SH-SY5Y (cell line): ENCODE results near the gene MSI2.

Experiments
- GATA2 ChIP-seq: IDR thresholded peaks from 2 replicates; pipeline ENCODE4 v1.6.1; 2011; ENCODE audit warnings: mild to moderate bottlenecking, low read depth, low read length
- GATA3 ChIP-seq: IDR thresholded peaks from 2 replicates; pipeline ENCODE4 v1.6.1; 2011; ENCODE audit warnings: low read depth, mild to moderate bottlenecking, low read length, moderate library complexity

Gene MSI2

DNA sequence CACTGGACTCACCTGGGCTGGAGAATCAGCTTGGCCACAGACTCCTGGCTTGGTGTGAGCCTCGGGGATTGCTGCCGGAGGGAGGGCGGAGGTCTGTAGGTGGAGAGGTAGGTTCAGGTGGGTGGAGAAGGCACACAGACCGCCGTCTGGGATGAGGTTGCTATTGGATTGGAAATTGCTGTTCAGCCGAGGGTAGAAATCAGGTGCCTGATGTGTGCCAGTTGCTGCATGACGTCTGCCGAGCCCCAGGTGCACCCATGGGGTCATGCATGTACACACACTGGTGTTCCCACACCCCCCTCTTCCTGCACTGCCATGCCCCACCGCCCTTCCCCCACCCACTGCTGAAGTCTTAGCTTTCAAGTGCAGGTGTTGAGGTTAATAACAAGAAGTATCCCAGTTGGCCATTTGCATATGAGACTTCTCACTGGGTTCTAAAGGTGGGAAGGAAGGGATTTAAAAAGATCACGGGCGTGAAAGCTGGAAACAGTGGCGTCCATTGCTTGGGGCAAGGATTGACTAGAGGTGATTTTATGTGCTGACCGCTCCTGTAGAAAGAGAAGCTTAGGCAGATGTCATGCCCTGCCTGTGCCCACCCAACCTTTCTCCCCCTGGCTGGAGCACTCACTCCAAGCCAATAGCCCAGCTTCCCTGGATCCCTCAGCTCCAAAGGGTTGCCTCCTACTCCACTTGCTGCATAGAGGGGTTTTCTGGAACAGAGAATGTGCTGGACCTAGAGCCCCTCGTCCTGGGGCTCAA is 295.2 kb downstream of the MSI2 start:
- TF ChIP-seq GATA3 (no peak), GATA2 (no peak)

DNA sequence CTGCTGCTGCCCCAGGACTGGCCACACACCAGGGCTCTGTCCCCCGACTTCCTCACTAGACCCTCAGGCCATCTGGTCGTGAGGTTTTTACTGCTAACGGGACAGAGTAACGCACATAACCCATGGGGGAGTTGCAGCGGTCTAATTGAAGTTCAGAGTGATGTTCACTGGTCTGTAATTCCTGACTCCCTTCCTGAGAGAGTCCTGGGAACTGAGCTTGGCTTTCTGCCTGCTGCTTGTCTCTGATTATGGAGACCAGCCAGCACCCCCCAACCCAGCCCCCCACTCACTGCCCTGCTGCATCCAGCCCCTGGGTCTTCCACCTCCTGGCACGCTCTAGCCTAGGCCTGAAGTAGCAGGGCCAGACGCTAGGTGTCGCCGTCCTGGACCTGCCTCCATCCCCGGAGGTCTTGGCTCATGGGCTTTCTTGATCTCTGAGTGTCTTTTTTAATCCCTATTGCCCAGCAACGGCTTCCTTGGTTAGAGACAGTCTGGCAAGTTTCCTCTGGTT is 295.8 kb downstream of the MSI2 start:
- TF ChIP-seq GATA3 (no peak), GATA2 (no peak)

DNA sequence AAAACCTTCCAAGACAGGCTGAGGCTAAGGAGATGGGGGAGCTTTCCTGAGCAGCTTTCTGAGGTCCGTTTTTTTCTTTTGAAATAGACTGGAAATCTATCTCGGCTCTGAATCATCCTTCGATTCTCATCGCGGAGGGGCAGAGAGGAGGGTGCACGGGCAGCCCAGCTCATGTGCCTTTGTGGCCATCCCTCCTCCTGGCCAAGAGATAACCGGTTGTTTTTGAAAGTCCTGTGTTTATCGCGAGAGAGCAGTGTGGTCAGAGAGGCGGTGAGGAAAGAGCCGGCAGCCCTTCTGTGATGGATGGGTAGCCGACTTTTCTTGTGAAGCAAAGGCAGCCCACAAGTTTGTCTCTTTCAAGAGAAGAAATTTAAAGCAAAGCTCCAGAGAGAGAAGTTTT is 297.2 kb downstream of the MSI2 start:
- TF ChIP-seq GATA2, result no peak
- no peak for TF ChIP-seq GATA3

DNA sequence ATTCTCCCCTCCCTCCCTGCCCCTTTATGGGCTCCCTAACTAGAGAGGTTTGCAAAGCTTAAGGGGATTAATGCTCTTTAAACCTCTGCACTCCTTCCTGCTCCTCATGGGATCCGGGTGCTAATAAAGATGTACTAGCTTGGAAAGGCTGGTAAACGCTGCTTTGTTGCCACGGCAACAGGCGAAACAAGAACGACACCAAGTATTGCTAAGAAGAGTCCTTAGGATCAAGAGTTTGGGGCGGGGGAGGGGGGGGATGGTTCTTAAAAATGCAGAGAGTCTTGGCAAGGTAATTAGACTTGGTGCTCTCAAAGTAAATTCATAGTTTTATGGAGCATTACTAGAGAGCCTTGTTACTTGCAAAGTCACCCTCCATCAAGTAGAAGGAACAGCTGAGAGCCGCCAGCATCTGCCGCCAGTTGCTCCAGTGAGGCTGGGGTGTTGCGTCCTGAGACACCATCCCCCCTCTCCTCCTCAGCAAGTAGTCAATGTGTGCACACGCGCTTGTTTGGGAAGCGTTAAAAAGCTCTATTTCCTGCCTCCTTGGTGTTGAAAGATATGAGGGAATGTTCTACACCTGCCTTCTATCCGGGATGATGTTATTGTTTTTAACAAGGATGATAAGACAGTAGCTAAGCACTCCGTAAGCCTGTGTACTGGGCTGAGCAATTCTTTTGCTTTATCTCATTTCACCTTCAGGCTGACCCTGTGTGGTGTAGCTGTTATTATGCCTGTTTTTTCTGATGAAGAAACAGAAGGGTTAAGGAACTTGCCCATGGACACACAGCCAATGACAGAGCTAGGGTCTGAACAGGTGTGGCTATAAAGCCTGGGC is 297.9 kb downstream of the MSI2 start:
- no peak for TF ChIP-seq GATA3
- TF ChIP-seq GATA2, result no peak

DNA sequence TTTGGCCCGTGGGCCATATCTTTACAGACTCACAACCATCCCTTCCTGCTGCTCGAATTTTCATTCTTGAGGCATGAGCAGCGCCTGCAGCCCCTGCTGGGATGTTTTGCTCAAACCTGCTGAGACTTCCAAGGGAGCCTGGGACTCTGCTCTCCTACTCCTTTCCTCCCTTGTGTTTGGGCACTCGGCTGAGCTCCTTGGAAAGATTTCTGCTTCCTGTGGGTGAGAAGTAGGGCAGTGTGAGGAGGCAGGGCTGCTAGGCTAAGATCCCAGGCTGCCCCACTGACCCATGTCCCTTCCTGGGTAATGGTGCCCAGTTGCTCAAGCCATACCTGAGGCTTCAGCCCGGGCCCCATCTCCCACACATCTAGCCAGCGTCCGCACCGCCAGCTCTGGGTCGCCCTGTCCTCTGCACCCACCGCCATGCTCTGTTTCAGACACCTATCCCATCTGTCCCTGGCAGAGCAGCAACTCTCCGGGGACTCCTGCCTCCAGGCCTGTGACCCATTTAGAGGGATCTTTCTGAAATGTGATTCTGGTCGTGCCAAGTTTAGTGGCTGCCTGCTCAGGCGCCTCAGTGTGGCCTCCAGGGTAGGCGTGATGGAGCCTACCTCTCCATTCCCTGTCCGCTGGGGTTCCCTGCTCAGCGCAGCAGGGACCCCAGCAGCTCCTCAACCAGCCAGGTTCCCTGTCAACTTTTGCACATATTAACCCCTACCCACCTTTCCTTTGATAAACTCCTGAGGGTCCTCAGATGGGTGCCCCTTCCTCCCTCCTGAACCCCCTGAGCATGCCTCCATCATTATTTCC is 298.7 kb downstream of the MSI2 start:
- no peak for TF ChIP-seq GATA3
- TF ChIP-seq GATA2, result no peak

DNA sequence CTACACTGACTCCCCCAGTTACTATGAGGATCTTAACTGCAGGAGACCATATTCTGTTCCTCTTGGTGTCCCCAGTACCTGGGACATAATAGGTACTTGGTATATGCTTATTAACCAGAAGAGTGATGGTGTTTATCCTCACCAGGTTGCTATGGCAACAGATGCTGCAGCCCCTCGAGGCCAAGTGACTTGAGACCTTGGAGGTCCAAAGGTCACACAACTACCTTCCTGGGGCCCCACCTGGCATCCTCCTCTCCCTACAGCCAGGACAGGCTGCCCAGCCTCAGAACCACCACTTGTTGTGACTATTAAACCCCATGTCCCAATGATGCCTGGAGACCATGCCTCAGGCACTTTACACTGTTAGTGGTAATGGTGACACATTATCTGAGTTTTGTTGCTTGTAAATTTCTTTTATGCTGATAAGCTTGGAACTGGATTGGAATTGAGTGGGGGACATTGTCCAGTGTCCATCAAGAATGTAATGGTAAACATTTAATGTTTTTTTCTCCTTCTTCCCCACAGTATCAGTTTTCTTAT is 299.4 kb downstream of the MSI2 start:
- TF ChIP-seq GATA3, result no peak
- TF ChIP-seq GATA2, result no peak

DNA sequence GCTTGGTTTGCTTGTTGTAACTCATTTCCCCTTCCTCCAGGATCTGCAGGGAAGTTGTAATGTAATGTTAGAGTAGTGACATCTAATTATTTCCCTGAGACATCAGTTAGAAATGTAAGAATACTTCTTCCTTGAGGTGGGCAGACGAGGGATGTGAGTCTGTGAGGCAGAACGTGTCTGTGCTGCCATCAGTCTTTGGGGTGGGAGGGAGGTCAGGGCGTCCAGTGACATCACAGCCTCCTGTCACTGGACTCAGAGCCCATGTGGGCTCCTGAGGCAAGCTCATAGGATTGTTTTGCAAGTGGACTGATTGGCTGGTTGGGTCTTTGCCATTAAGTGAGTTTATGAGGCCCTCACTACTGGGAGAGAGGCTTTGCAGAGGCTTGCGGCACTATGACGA is 300.0 kb downstream of the MSI2 start:
- TF ChIP-seq GATA3, result no peak
- no peak for TF ChIP-seq GATA2

DNA sequence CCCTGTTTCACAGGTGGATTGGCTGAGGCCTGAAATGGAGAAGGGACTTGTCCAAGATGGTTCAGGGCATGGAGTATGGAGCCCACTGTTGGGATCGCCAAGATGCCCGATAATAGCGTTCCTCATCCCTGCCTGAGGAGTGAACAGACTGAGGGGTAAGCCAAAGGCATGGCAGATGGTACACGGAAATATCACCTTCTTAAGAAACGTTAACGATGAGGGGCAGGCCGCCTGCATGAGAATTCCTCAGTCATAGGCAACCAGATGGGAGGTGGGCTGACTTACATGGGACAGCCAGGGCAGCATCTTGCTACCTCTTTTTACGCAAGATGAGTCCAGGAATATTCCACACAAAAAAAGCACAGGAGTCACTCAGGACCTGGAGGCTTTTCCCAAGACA is 300.7 kb downstream of the MSI2 start:
- TF ChIP-seq GATA3 (no peak), GATA2 (no peak)

DNA sequence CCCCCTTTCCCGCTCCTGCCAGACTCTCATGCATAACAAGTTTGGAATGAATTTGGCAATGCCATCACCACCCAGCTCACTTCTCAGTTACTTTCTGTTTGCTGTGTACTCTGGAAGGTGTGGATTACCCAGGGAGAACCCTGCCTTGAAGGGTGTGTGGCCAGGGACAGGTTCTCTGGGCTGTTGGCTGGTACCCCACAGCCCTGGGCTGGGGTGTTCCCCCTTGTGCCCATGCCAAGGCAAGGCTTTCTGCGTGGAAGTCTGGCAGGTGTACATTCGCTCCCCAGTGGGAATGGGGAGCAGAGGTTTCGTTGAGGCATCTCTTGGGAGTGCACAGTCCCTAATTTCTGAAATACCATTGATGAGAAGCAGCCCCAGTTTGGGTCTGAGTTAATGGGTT is 301.1 kb downstream of the MSI2 start:
- TF ChIP-seq GATA2 (no peak), GATA3 (no peak)

DNA sequence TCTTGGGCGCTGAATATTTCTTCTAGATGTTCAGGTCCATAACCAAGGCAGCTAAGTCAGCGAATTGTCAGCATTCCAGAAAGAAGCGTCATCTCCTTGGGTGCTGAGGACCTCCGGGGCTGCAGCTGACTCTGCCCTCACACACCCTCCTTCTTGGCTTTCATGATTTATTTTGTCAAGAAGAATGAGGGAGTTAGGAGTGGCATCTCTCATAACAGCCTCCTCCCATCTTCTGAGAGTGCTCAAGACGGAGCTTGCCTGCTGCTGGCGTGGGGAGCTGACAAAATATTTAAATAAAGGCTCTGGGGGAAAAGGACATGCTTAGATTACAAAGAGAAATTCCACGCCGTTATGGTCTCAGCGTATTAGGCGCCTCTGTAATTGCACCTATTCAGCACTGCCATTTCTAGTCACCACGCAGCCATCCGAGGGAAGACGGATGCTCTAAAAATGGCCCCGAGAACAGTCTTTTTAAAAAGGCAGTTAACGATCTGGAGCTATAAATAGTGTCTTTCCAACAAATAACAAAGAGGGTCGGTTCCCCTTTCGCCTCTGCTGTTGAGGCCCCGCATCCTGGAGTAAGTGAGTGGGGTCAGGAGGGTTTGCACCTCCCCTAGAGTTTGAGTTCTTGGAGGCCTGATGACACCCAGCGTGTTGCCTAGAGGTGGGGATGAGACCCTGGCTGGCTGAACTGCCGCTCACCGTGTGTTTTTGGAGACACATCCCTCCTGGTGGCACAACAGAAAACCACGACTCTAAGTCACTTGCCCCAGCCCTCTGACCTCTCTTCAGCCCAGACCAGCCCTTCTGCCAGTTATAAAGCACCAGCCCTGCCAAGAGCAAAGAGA is 301.7 kb downstream of the MSI2 start:
- TF ChIP-seq GATA2, result no peak
- no peak for TF ChIP-seq GATA3

DNA sequence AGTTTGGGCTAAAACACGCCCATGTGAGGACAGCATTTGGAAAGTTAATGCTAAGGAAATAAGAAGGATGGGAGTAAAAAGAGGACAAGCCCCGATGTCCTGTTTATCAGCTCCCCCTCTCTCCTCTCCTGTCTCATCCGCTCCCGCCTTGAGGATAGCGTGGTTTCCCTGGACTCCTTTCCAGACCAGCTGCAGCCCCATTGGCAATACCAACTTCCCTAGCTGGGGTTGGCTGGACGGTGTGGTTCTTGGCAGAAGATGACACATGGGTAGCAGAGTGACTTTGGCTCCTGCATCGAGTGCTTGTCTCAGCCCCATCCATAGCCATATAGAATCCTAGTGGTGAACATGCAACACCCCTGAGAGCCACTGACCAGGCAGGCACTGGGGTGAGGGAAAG is 302.9 kb downstream of the MSI2 start:
- TF ChIP-seq GATA2 (no peak), GATA3 (no peak)

DNA sequence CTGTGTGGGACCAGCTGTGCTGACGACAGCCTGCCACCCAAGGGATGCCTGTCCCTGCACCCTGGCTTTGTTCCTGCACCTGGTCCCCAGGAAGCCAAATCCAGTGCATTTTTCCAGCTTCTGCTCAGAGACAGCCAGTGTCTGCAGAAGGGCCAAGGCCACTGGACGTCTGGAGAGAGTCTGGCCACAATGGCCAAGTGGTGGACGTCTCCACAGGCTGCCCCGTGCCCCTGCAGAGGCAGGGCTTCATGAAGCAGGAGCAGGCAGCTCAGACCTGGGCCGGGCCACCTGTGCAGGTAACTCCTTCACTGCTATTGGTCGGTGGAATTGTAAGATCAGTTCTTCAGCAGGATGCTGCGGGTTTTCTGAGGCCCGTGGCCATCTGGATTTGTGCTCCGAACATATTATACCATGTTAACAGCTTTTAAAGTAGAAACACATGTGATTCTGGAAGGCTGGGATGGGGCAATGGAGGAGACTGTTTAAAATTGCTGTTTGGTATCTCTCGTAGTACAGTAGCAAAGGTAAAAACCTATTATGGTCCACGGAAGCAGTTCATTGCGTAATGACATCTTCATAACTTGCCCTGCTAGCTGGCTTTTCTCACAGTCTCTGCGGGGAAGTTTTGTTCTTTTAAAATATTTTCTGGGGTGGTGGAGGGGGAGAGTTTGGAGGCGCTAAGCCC is 303.5 kb downstream of the MSI2 start:
- TF ChIP-seq GATA2, result no peak
- TF ChIP-seq GATA3, result no peak
